ENCODE measurements around the gene VAV1.
A peak's percentile ranks its signal among the peaks of the same experiment; 100 is the strongest.
"Not testable (repeated sequence)": the region's sequence is repeated elsewhere in the genome, so short reads cannot be mapped to it uniquely, and the experiment has no call there.

Gene VAV1

DNA sequence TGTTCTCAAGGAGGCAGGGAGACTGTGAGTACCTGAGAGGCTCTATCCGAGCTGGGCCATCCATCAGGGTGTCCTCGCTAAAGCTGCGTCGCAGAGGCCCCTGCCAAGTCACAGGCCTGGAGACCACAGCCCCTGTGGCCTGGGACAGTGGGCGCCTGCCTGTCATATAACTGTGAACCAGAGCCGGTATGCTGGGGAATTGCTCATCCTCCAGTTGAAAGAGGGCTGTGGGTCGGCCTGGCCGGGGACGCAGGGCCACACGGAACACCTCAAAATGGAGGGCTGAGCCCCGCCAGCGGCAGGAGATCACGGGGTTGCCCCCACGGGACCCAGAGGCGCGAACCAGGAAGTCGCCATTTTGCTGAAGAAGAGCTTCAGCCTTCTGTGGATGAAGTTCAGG, 11.9 kb upstream of the VAV1 start:
- DNase-seq = no peak

DNA sequence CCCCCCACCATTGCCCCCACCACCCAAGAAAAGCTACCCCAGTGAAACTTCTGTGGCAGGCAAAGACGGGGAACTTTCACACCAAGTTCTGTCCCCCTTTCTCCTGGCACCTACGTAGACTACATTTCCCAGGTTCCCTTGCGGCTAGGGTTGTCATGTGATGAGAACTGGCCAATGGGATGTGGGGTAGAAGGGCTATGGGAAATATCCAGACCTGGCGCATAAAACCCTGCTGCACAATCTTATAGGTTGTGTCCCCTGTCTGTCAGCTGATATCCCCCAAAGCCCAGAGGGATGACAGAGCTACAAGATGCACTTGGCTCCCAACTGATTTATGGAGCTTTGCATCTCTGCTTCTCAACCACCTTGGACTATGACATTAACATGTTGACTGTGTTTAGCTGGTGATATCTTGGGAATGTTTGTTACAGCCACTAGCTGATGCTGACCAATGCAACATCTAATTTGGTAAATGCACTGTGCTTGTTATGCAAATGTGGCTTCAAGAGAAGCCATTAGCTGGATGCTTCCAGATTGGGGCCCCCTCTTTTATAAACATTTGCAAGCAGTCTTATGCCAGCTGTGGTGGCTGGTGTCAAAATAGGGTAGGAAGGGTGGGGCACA, 11.3 kb upstream of the VAV1 start:
- DNase-seq = no peak

DNA sequence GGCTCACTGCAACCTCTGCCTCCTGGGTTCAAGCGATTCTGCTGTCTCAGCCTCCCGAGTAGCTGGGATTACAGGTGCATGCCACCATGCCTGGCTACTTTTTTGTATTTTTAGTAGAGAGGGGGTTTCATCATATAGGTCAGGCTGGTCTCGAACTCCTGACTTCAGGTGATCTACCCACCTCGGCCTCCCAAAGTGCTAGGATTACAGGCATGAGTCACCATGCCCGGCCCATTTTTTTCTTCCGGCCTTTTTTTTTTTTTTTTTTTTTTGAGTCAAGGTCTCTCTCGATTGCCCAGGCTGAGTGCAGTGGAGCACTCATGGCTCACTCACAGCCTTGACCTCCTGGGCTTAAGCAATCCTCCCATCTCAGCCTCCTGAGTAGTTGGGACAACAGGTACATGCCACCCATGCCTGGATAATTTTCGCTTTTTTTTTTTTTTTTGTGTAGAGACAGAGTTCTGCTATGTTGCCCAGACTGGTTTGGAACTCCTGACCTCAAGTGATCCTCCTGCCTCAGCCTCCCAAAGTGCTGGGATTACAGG, 10.2 kb upstream of the VAV1 start:
- not testable (repeated sequence) for DNase-seq

DNA sequence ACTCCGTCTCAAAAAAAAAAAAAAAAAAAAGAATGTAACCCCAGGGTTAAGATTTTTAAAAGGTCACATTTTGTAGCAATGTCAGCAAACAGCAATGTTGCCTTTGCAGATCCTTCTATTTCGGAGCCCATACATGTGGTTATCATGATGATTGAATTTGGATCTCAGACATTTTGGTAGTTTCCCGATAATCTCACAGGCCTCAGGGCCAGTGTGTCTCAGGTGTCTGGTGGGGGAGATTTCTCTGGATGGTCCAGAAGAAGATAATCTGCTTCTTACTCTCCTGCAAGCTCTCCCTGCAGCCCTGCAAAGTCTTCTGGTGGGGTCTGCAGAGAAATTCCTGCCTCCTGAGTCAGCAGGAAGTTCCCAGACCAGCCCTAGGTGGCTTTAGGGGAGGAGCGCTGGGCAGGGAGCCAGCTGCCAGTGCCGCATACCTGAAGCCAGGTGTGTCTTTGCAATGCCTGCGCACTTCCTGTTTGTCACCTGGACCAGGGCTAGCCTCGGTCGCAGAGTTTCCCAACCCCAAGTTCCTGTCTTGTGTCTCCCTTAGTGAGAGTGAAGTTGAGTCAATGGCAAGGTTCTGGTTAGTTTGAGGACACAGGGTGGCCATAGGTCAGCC, 6.7 kb upstream of the VAV1 start:
- peak; percentile 73 for DNase-seq

DNA sequence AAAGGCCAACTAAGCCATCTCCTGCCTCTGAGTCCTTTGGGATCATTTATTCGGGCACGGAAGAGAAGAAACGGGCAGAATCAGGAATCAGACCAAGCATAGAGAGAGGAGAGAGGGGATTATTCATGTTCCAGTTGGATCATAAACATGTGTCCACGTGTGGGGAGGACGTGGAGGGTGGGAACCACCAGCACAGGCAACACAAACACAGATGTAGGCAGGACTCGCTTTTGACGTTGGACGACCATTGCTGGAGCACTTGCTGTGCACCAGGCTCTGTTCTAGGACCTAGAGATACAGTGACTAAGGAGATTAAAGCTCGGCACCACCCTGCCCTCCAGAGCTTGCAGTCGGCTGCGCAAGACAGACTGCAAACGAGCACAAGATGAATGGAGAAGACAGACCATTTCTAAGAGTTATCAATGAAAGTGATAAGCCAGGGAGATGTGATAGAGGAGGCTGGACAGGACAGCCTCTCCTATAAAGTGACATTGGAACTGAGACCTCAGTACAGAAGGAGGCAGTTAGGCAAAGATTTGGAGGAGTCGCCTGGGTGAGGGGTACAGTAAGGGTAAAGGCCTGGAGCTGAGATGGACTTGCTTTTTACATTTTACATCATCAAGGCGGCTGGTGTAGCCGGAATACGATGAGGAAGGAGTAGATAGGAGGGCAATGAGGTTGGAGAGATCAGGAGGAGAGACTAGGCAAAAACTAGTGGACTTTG, 6.0 kb upstream of the VAV1 start:
- no peak for DNase-seq

DNA sequence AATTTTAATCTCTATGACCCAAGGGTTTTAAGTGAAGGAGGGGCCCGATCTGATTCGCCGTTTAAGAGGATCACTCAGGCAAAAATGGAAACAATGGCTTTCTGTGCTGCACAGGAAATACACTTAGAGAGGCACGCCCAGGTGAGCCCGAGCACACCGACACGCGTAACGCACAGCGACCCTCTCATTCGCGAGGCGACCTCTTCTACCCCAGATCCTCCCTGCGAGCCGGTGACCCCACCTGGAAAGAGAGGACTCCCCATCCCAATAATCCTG, 5.5 kb upstream of the VAV1 start:
- peak; percentile 39 for DNase-seq

DNA sequence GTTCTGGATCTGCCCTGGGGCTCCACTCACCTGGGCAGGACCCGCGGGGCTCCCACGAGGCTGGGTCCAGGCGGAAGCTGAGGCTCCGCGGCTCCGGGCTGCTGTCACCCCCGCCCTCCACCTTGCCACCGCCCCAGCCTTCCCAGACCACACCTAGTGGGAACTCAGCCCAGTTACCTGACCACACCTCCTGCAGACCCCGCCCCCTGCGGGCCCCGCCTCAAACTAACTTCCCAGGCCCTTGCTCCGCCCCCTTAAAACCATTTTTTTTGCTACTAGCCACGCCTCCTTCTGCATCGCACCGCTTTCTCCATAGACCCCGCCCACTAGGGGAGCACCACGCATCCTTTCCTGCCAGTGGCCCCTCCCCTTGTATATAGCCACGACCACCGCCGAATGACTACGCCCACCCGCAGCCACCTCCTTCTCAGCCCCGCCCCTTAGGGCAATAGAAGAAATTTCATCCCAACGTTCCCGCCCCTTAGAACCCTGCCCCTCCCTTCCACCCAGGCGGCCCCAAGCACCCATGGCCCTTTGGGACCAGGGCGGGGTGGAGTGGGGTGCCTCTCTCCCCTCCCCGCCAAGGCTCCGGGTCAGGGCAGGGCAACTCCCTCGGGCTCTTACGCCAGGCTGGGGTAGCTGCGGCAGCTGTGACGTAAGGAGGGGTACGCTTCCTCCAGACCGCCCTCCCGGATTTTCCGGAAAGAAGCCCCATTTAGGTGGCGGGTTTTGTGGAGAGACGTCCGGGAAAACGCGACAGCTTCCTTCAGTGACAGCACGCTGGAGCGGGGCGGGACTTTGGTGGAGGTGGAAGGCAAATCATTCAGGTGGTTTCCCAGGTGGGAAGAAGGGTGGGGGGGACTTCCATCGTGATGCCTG, 4.9 kb upstream of the VAV1 start, which contains the start of gene SH2D3A:
Gene SH2D3A, minus strand, starts transcription at position 79 of the 879 bp plus-strand sequence. CDS start 3,687 bp downstream, outside the sequence.
- peak; percentile 88 for DNase-seq

DNA sequence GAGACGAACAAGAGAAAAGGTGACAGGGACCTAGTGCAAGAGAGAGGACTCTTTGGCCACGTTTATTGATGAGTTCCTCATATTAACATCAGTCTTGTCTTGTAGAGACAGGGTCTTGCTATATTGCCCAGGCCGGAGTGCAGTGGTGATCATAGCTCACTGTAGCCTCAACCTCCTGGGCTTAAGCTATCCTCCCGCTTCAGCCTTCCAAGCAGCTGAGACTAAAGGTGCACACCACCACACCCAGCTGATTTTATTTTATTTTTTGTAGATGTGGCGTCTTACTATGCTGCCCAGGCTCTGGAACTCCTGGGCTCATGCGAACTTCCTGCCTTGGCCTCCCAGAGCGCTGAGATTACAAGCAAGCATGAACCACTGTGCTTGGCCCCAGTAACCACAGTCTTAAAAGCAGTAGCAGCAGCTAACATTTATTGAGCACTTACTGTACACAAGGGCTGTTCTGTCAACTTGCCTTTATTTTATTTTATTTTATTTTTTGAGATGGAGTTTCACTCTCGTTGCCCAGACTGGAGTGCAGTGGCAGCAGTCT, 4.2 kb upstream of the VAV1 start:
- DNase-seq = no peak

DNA sequence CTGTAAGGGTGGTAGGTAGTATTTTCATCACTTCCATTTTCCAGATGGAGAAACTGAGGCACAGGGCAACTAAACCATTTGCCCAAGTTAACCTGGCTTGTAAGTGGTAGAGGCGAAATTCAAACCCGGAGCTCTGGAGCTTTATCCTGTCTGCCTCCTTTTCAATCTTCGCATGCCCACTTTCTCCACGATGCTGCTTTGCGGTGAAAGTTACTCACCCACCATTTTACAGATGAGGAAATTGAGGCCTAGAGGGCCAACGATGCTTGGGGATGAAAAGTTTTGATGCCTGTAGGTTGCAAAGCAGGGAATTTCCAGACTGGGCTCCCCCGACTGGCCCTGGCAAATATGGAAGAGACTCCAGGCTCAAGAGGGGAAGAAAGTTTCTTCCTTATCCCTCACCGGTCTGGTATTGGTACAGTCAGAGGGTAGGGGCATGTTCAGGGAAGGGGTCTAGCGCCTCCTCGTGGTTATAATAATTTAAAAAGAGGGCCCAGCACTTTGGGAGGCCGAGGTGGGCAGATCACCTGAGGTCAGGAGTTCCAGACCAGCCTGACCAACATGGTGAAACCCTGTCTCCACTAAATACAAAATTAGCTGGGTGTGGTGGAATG, 3.4 kb upstream of the VAV1 start:
- peak; percentile 6 for DNase-seq

DNA sequence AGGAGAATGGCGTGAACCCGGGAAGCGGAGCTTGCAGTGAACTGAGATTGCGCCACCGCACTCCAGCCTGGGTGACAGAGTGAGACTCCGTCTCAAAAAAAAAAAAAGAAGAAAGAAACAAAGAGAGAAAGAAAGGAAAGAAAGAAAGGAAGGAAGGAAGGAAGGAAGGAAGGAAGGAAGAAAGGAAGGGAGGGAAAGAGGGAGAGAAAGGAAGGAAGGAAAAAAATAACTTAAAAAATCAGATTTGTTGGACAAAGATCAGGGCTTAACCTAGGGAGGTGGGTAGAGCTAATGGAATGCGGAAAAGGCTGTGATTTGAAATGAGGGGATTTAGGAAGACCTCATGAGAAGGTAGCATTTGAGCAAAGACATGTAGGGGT, 870 bp upstream of the VAV1 start:
- not testable (repeated sequence) for DNase-seq

DNA sequence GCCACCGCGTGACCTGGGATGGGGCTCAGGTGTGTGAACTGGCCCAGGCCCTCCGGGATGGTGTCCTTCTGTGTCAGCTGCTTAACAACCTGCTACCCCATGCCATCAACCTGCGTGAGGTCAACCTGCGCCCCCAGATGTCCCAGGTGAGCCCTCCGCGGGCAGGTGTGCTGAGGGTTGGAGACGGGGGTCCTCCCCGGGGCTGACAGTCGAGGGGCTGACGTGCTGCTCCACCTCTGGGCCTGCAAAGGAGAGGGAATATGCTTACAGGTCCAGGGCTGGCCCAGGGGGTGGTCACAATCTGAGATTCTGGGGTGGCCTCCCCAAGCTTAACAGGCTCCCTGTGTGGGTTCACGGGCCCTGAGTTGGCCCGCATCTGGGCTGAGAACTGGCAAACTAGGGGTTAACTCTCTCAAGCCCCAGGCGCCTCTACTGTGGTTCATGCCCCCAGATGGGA, 386 bp downstream of the VAV1 start:
- no peak for DNase-seq

DNA sequence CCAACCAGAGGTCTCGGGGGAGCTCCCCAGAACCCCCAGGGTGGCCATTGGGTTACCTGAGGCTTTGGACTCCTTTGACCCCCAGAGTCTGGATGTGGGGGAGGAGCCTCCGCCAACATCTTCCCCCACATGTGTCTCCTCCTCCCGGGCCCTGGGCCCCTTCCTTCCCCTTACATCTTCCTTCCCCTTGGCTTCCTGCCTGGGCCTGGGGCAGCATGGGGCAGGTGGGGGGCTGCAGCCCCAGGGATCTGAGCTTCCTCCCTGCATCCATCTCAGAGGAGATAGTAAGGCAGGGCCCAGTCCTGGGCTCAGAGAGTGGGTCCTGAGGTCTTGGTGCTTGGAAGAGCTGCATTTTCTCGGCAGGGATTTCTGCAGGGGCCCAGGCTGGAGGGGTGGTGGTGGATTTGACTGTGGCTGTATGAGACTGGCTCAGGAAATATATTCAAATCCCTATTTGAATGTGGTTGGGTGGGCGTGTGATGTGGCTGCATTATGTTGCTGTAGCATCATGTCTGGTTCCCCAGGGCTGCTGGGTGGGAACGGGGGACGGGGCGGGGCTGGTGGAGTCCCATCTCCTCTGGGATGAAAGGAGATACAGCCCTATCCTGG, 919 bp downstream of the VAV1 start:
- no peak for DNase-seq

DNA sequence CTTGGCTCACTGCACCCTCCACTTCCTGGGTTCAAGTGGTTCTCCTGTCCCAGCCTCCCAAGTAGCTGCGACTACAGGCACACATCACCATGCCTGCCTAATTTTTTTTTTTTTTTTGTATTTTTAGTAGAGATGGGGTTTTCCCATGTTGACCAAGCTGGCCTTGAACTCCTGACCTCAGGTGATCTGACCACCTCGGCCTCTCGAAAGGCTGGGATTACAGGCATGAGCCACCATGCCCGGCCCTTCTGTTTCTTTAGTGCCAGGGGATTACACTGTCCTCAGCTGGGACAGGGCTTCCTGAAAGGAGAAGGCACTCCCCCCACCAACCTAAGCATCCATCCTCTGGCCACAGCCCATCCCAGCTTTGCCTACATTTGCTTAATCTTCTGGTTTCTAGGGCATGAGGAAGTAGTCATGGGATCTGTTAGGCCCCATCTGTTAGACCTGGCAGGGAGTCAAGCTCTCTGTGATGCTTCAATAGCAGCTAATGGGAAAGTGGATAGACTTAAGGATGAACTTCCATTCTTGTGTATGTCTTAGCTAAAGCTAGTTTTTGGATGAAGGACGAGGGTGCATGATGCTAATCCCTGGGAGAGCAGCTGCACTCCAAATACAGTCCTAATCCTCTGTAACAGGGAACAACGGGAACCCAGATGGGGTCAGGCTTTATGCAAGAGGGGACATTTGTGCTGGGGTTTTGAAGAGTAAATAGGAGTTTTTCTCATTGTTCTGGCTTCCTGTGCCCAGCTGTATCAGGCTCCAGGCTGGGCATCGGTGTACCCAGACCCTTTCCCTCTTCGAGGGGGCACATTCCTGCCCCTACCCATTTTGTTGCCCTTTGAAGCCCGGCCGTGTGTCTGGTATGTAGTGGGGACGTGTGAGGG, 2.6 kb downstream of the VAV1 start:
- no peak for DNase-seq

DNA sequence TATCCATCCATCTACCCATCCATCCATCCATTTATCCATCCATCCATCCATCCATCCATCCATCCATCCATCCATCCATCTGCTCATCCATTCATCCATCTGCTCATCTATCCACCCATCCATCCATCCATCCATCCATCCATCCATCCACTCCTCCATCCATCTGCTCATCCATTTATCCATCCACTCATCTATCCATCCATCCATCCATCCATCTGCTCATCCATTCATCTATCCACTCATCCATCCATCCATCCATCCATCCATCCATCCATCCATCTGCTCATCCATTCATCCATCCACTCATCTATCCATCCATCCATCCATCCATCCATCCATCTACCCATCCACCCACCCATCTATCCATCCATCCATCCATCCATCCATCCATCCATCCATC, 3.5 kb downstream of the VAV1 start:
- DNase-seq = not testable (repeated sequence)

DNA sequence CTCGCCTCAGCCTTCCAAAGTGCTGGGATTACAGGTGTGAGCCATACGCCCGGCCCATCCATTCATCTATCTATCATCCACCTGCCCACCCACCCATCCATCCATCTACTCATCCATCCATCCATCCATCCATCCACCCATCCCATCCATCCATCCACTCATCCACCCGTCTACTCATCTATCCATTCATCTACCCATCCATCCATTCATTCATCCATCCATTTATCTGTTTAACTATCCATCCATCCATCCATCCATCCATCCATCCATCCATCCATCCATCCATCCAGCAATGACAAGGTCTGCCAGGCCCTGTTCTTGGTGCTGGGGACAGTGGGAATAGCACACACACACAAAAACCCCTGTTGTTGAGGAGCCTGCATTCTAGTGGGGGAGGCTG, 4.5 kb downstream of the VAV1 start:
- no peak for DNase-seq

DNA sequence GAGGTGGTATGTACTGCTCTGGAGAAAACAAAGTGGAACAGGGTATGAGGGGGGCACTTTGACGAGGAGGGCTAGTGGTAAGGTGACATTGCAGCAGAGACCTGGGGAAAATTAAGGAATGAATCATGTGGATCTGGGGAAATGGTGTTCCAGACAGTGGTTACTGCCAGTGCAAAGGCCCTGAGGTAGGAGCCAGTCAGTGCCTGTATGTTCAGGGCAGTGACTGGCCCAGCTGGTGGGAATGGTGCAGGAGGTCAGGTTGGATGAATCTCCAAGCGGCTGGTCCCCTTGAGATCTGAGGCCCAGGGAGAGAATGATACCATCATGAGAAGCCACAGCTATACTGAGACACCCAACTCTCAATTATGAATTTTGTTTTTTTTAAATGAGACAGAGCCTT, 4.9 kb downstream of the VAV1 start:
- DNase-seq = no peak

DNA sequence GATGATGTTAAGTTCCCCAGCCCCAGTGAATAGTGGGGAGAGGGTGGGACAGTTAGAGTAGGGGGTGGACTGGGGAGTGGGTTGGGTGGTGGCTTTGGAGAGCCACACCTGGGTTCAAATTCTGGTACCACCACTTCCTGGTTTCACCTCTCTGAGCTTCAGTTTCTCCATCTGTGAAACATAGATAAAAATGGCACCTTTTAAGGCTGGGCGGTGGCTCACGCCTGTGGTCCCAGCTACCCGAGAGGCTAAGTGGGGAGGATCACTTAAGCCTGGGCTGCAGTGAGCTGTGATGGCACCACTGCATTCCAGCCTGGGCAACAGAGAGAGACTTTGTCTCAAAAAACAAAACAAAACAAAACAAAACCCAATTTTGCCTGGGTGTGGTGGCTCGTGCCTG, 5.9 kb downstream of the VAV1 start:
- DNase-seq = no peak

DNA sequence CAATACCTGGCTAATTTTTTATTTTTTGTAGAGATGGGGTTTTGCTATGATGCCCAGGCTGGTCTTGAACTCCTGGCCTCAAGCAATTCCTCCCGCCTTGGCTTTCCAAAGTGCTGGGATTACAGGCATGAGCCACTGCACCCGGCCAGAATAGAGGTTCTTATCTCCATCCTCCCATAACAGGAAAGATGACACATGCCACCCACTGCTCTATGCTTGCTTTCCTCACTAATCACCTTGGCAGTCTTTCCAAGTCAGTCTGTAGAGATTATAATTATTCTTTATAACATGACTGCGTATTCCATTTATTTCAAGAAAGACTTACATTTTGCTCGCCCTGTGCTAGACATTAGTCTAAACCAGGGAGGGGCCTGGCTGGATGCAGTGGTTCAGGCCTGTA, 6.7 kb downstream of the VAV1 start:
- DNase-seq = peak; percentile 2

DNA sequence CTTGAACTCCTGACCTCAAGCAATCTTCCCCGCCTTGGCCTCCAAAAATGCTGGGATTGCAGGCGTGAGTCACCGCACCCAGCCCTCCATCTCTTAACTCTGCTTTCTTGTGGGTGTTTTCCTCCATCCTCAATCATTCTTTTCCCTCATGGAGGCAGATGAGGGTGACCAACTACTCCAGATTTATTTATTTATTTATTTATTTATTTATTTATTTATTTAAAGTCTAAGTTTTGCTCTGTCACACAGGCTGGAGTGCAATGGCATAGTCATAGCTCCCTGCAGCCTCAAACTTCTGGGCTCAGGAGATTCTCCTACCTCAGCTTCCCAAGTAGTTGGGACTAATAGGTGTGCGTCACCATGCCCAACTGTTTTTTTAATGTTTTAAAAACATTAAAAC, 14.9 kb downstream of the VAV1 start:
- no peak for DNase-seq

DNA sequence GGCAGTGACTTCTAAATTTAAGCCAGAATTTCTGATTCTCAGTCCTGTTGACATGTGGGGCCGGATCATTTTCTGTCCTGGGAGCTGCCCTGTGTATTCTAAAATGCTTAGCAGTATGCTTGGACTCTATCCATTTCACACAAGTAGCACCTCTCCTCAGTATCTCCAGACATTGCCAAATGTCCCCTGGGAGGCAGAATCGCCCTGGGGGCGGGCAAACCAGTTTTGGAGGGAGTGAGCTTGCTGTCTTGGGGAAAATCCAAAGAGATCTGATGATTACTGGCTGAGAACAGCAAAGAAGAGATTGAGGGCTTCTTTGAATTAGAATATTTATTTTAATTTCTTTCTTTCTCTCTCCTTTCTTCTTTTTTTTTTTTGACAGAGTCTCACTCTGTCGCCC, 16.4 kb downstream of the VAV1 start:
- no peak for DNase-seq
